SK-N-SH (cell line): ENCODE data around the gene PDE6D. TPM values are rescaled to one million over a fixed set of nuclear protein-coding genes. Genes with fewer than 3 reads are reported as not detected.

Experiments used
- CTCF ChIA-PET: fragments of 300-600, 350-600 bp; formaldehyde crosslinking; extraction: SDS; loops from one replicate; lab custom pipeline; 2021; lab: Yijun Ruan, JAX
- POLR2A ChIA-PET: fragments of 350-600 bp; sonication (Branson Sonifier 250); formaldehyde crosslinking; extraction: SDS; loops from one replicate; lab custom pipeline; 2020; ENCODE audit warnings: antibody characterized with exemption, inconsistent platforms; lab: Yijun Ruan, JAX
- DNase-seq: peaks from one replicate; pipeline ENCODE4 v3.0.0; 2012
- H2AFZ ChIP-seq: fragments of 200-600 bp; sonication (generic); 2 replicates; pipeline ENCODE4 v1.8.1; 2016; ENCODE audit warnings: antibody characterized with exemption, mild to moderate bottlenecking, low read depth
- H3F3A ChIP-seq: fragments of 200-600 bp; sonication (generic); replicated peaks from 2 replicates; pipeline ENCODE3; 2016; ENCODE audit warnings: antibody characterized with exemption, mild to moderate bottlenecking; ENCODE audit not compliant: insufficient read depth
- H3K27ac ChIP-seq, 2 experiments: fragments of 200-500 bp in 1 of 2; fragments of 200-600 bp in 1 of 2; sonication (Bioruptor generic) in 1 of 2; sonication (generic), shearing (Covaris generic) in 1 of 2; 2 replicates each; pipeline versions ENCODE4 v1.5.1 to v1.6.1; 2014 to 2016; ENCODE audit warnings: low read depth in 2 of 2, inconsistent platforms in 1 of 2, low read length in 1 of 2, mild to moderate bottlenecking in 1 of 2, mixed read lengths in 1 of 2
- H3K27me3 ChIP-seq: fragments of 200-600 bp; sonication (generic), shearing (Covaris generic); 2 replicates; pipeline ENCODE4 v1.6.1; 2016; ENCODE audit warnings: mixed run types; ENCODE audit not compliant: insufficient read depth
- H3K36me3 ChIP-seq, 2 experiments: fragments of 200-500 bp in 1 of 2; fragments of 200-600 bp in 1 of 2; sonication (Bioruptor generic) in 1 of 2; sonication (generic) in 1 of 2; replicated peaks in 1 of 2; 2 replicates each; pipeline versions ENCODE3 to v1.5.1; 2014 to 2016; ENCODE audit warnings: low read length in 1 of 2, mild to moderate bottlenecking in 1 of 2; ENCODE audit not compliant: insufficient read depth in 2 of 2, control insufficient read depth in 1 of 2
- H3K4me1 ChIP-seq, 2 experiments: fragments of 200-500 bp in 1 of 2; fragments of 200-600 bp in 1 of 2; sonication (Bioruptor generic) in 1 of 2; sonication (generic), shearing (Covaris generic) in 1 of 2; 2 replicates each; pipeline versions ENCODE4 v1.5.1 to v1.6.1; 2014 to 2016; ENCODE audit warnings: low read depth in 1 of 2, low read length in 1 of 2, mixed run types in 1 of 2; ENCODE audit not compliant: insufficient read depth in 2 of 2, control insufficient read depth in 1 of 2
- H3K4me2 ChIP-seq: fragments of 200-600 bp; sonication (generic), shearing (Covaris generic); 2 replicates; pipeline ENCODE4 v1.6.1; 2017; ENCODE audit warnings: mixed run types
- H3K4me3 ChIP-seq, 2 experiments: fragments of 200-500 bp in 1 of 2; fragments of 200-600 bp in 1 of 2; sonication (Bioruptor generic) in 1 of 2; sonication (generic), shearing (Covaris generic) in 1 of 2; 2 replicates each; pipeline versions ENCODE4 v1.5.1 to v1.8.1; 2014 to 2016; ENCODE audit warnings: low read depth in 2 of 2, inconsistent platforms in 1 of 2, low read length in 1 of 2, mild to moderate bottlenecking in 1 of 2, mixed read lengths in 1 of 2, moderate library complexity in 1 of 2
- H3K79me2 ChIP-seq: fragments of 200-600 bp; sonication (generic); 2 replicates; pipeline ENCODE4 v1.8.1; 2017; ENCODE audit warnings: mild to moderate bottlenecking; ENCODE audit not compliant: insufficient read depth
- H3K9ac ChIP-seq: fragments of 200-600 bp; sonication (generic); 2 replicates; pipeline ENCODE4 v1.6.1; 2017; ENCODE audit warnings: mixed run types
- H3K9me2 ChIP-seq: fragments of 200-600 bp; sonication (generic); 2 replicates; pipeline ENCODE4 v1.6.1; 2017; ENCODE audit warnings: mixed run types
- H3K9me3 ChIP-seq: fragments of 200-600 bp; sonication (generic); 2 replicates; pipeline ENCODE4 v1.6.1; 2017; ENCODE audit warnings: mixed run types, mild to moderate bottlenecking, moderate library complexity
- H4K20me1 ChIP-seq: fragments of 200-600 bp; sonication (generic); 2 replicates; pipeline ENCODE4 v1.6.1; 2017; ENCODE audit warnings: mild to moderate bottlenecking, mixed run types; ENCODE audit not compliant: insufficient read depth
- EP300 ChIP-seq, 2 experiments: IDR thresholded peaks; 2 replicates each; pipeline versions ENCODE4 v1.4.0 to v1.6.1; 2012; ENCODE audit warnings: borderline replicate concordance in 1 of 2, low read depth in 1 of 2, low read length in 1 of 2
- EZH2phosphoT487 ChIP-seq: fragments of 200-600 bp; sonication (generic); IDR thresholded peaks from 2 replicates; pipeline ENCODE4 v1.6.1; 2017; ENCODE audit warnings: low read depth, mixed run types, mild to moderate bottlenecking, antibody characterized with exemption, moderate library complexity, borderline replicate concordance
- FOXM1 ChIP-seq: IDR thresholded peaks from 2 replicates; pipeline ENCODE4 v1.4.0; 2012; ENCODE audit warnings: low read depth, mild to moderate bottlenecking
- GABPA ChIP-seq: IDR thresholded peaks from 2 replicates; pipeline ENCODE4 v1.4.0; 2012; ENCODE audit warnings: low read depth, mild to moderate bottlenecking
- JUND ChIP-seq: IDR thresholded peaks from 2 replicates; pipeline ENCODE4 v1.4.0; 2012
- MAX ChIP-seq: IDR thresholded peaks from 2 replicates; pipeline ENCODE4 v1.4.0; 2012; ENCODE audit warnings: low read depth
- MEF2A ChIP-seq: IDR thresholded peaks from 2 replicates; pipeline ENCODE4 v1.4.0; 2012; ENCODE audit warnings: low read depth, borderline replicate concordance
- MXI1 ChIP-seq: IDR thresholded peaks from 2 replicates; pipeline ENCODE4 v1.6.1; 2012; ENCODE audit warnings: mild to moderate bottlenecking, low read depth, low read length, improper control_type of control experiment
- NFIC ChIP-seq: IDR thresholded peaks from 2 replicates; pipeline ENCODE4 v1.4.0; 2012; ENCODE audit warnings: borderline replicate concordance
- RAD21 ChIP-seq: IDR thresholded peaks from 2 replicates; pipeline ENCODE4 v1.6.1; 2012; ENCODE audit warnings: mild to moderate bottlenecking, low read length
- RCOR1 ChIP-seq: fragments of 150-350 bp; IDR thresholded peaks from 2 replicates; pipeline ENCODE4 v1.6.1; 2017; ENCODE audit warnings: antibody characterized with exemption, low read length
- USF1 ChIP-seq: IDR thresholded peaks from 2 replicates; pipeline ENCODE4 v1.4.0; 2012; ENCODE audit warnings: low read depth, borderline replicate concordance
- YY1 ChIP-seq: IDR thresholded peaks from 2 replicates; pipeline ENCODE4 v1.4.0; 2012; ENCODE audit warnings: low read depth, mild to moderate bottlenecking
- polyA plus RNA-seq, 3 experiments: library from polyadenylated mRNA; depleted of rRNA; stranded (reverse); fragments of >200 nt; gene quantifications; 2 replicates each; pipeline ENCODE4 v1.2.3, GENCODE V29; 2012
- TF ChIP-seq, protein P1 (sequence below): fragments of 200-600 bp; sonication (generic); IDR thresholded peaks from 2 replicates; pipeline ENCODE4 v1.6.1; 2017; ENCODE audit warnings: antibody characterized with exemption, mild to moderate bottlenecking, moderate library complexity
- TF ChIP-seq, protein P2 (sequence below): IDR thresholded peaks from 2 replicates; pipeline ENCODE4 v1.6.1; 2012; ENCODE audit warnings: mild to moderate bottlenecking, low read depth, low read length, moderate library complexity

The PDE6D gene
- polyA plus RNA-seq, 1 of the 3 experiments (the other 2 are of a cell fraction), result 33.9 TPM

DNA sequence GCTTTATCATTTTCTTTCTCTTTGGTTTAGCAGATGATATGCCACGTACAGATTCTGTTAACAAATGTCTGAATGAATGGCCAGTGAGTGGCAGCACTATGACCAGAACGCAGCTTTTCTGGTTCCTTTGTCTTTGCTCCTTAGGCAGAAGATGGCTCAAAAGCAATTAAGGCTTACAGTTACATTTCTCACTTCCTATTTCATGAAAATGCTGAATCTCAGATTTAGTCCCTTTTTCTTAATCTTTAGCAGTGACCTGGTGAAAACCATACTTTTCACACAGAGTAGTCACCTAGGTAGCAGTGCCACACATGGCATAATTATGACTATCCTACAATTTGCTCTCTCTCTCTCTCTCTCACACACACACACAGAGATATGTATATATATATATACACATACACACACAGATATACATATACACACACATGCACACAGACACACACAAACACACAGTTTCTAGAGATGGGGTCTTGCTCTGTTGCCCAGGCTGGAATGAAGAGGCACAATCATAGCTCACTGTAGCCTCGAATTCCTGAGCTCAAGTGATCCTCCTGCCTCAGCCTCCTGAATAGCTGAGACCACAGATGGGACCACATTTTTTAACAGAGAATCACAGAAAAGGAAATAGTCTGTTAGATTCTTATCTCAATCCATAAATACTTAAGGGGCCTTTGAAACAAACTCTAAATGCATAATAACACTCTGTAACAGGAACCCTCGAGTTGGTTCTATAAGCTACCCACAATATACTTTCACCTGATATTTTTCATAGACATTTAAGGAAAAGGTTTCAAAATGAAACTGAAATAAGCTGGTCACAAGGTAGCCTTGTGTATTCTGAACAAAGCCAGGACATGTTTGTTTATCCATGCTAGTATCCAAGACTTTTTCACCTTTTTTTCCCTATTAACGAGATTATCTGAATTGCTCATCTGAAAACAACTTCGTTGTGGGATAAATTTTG is 11.6 kb downstream of the PDE6D start (continued):
- TF ChIP-seq MAX, result no peak
- no peak for TF ChIP-seq NFIC
- TF ChIP-seq, protein P1, sequence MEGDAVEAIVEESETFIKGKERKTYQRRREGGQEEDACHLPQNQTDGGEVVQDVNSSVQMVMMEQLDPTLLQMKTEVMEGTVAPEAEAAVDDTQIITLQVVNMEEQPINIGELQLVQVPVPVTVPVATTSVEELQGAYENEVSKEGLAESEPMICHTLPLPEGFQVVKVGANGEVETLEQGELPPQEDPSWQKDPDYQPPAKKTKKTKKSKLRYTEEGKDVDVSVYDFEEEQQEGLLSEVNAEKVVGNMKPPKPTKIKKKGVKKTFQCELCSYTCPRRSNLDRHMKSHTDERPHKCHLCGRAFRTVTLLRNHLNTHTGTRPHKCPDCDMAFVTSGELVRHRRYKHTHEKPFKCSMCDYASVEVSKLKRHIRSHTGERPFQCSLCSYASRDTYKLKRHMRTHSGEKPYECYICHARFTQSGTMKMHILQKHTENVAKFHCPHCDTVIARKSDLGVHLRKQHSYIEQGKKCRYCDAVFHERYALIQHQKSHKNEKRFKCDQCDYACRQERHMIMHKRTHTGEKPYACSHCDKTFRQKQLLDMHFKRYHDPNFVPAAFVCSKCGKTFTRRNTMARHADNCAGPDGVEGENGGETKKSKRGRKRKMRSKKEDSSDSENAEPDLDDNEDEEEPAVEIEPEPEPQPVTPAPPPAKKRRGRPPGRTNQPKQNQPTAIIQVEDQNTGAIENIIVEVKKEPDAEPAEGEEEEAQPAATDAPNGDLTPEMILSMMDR, result no peak
- TF ChIP-seq RAD21, result no peak
- no peak for TF ChIP-seq JUND
- no peak for TF ChIP-seq GABPA

DNA sequence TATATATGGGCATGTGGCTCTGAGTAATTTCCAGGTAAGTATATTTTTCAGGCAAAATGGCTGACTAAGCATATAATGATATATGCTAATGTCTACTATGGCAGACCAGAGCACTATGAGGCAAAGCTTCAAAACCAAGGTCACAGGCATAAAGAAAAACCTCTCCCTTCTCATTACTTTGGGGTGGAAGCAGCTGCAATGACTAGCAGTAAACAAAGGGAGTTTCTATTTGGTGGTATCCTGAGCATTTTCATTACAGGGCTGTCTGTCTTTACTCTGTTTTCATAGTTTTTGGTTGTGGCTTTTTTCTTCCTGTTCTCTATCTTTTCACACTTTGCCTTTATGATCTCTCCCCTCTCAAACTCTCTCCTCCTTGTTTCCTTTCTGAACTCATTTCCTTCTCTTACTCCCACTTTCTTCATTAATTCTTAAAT is 15.6 kb downstream of the PDE6D start:
- DNase-seq, result no peak
- no peak overlapping the region for H3K4me2 ChIP-seq
- no peaks in the 10 kb centered on the region for H3F3A ChIP-seq
- H3K27me3 ChIP-seq, result no peaks in the 10 kb centered on the region
- no peaks in the 10 kb centered on the region for H3K4me1 ChIP-seq
- no peaks in the 10 kb centered on the region for H3K9me3 ChIP-seq
- no peaks in the 10 kb centered on the region for H3K36me3 ChIP-seq
- ChIA-PET POLR2A (no interaction called here), CTCF (interaction anchor here (1.3 kb wide), 1 partner anchor 49 kb away, joined by 3 read pairs; no protein-coding TSS in a partner anchor)
- TF ChIP-seq MXI1, result no peak
- no peak for TF ChIP-seq MEF2A
- TF ChIP-seq EZH2phosphoT487, result no peak
- TF ChIP-seq EP300 (IDR thresholded peaks at IDR 0.05; ENCODE audit: borderline replicate concordance in 1 of 2, low read depth in 1 of 2, low read length in 1 of 2), result no peak
- TF ChIP-seq MAX, result no peak
- no peak for TF ChIP-seq NFIC
- TF ChIP-seq GABPA, result no peak
- TF ChIP-seq RAD21, result no peak
- TF ChIP-seq, protein P2, sequence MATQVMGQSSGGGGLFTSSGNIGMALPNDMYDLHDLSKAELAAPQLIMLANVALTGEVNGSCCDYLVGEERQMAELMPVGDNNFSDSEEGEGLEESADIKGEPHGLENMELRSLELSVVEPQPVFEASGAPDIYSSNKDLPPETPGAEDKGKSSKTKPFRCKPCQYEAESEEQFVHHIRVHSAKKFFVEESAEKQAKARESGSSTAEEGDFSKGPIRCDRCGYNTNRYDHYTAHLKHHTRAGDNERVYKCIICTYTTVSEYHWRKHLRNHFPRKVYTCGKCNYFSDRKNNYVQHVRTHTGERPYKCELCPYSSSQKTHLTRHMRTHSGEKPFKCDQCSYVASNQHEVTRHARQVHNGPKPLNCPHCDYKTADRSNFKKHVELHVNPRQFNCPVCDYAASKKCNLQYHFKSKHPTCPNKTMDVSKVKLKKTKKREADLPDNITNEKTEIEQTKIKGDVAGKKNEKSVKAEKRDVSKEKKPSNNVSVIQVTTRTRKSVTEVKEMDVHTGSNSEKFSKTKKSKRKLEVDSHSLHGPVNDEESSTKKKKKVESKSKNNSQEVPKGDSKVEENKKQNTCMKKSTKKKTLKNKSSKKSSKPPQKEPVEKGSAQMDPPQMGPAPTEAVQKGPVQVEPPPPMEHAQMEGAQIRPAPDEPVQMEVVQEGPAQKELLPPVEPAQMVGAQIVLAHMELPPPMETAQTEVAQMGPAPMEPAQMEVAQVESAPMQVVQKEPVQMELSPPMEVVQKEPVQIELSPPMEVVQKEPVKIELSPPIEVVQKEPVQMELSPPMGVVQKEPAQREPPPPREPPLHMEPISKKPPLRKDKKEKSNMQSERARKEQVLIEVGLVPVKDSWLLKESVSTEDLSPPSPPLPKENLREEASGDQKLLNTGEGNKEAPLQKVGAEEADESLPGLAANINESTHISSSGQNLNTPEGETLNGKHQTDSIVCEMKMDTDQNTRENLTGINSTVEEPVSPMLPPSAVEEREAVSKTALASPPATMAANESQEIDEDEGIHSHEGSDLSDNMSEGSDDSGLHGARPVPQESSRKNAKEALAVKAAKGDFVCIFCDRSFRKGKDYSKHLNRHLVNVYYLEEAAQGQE, result no peak
- no peak for TF ChIP-seq FOXM1
- TF ChIP-seq YY1, result no peak
- TF ChIP-seq USF1, result no peak
- TF ChIP-seq RCOR1, result no peak
- H2AFZ ChIP-seq, result no peak overlapping the region
- no peak overlapping the region for H3K9ac ChIP-seq
- no peak overlapping the region for H3K4me3 ChIP-seq
- no peaks in the 10 kb centered on the region for H4K20me1 ChIP-seq
- no peak overlapping the region for H3K27ac ChIP-seq
- no peaks in the 10 kb centered on the region for H3K79me2 ChIP-seq
- H3K9me2 ChIP-seq, result no peaks in the 10 kb centered on the region
